Parathyroid adenoma (tissue), 2 donors: ENCODE results near the gene ATF7IP.

ENCODE experiments used
- H2AFZ ChIP-seq: fragments of 300-600 bp; sonication (generic); one replicate; pipeline ENCODE4 v1.7.0; 2017; ENCODE audit warnings: antibody characterized with exemption, mild to moderate bottlenecking
- H3K27ac ChIP-seq: fragments of 300-600 bp; sonication (generic); one replicate; pipeline ENCODE4 v1.7.0; 2017
- H3K27me3 ChIP-seq: fragments of 300-600 bp; sonication (generic); one replicate; pipeline ENCODE4 v1.7.0; 2017; ENCODE audit warnings: low read length; ENCODE audit not compliant: control insufficient read depth, insufficient read depth
- H3K36me3 ChIP-seq: fragments of 300-600 bp; sonication (generic); one replicate; pipeline ENCODE4 v1.7.0; 2017; ENCODE audit warnings: low read length; ENCODE audit not compliant: control insufficient read depth, insufficient read depth
- H3K4me1 ChIP-seq: fragments of 300-600 bp; sonication (generic); one replicate; pipeline ENCODE4 v1.7.0; 2017; ENCODE audit warnings: control low read depth
- H3K4me2 ChIP-seq: fragments of 300-600 bp; sonication (generic); one replicate; pipeline ENCODE4 v1.7.0; 2017; ENCODE audit warnings: low read length
- H3K4me3 ChIP-seq: fragments of 300-600 bp; sonication (generic); one replicate; pipeline ENCODE4 v1.7.0; 2017; ENCODE audit warnings: low read depth, low read length
- H3K79me2 ChIP-seq: fragments of 300-600 bp; sonication (generic); one replicate; pipeline ENCODE4 v1.7.0; 2017; ENCODE audit warnings: control low read depth
- H3K9ac ChIP-seq: fragments of 300-600 bp; sonication (generic); one replicate; pipeline ENCODE4 v1.7.0; 2017; ENCODE audit warnings: mild to moderate bottlenecking
- H3K9me3 ChIP-seq: fragments of 300-600 bp; sonication (generic); one replicate; pipeline ENCODE4 v1.7.0; 2017; ENCODE audit warnings: low read length; ENCODE audit not compliant: control insufficient read depth
- TF ChIP-seq, protein P1 (sequence below): fragments of 300-600 bp; sonication (generic); IDR thresholded peaks from one replicate; pipeline ENCODE4 v1.7.0; 2017; ENCODE audit warnings: antibody characterized with exemption, mild to moderate bottlenecking
- donor health status: primary hyperparathyroidism.

ATF7IP gene

GRCh38 chr12:14410841-14411569, 45.5 kb downstream of the ATF7IP start:
- TF ChIP-seq, protein P1, sequence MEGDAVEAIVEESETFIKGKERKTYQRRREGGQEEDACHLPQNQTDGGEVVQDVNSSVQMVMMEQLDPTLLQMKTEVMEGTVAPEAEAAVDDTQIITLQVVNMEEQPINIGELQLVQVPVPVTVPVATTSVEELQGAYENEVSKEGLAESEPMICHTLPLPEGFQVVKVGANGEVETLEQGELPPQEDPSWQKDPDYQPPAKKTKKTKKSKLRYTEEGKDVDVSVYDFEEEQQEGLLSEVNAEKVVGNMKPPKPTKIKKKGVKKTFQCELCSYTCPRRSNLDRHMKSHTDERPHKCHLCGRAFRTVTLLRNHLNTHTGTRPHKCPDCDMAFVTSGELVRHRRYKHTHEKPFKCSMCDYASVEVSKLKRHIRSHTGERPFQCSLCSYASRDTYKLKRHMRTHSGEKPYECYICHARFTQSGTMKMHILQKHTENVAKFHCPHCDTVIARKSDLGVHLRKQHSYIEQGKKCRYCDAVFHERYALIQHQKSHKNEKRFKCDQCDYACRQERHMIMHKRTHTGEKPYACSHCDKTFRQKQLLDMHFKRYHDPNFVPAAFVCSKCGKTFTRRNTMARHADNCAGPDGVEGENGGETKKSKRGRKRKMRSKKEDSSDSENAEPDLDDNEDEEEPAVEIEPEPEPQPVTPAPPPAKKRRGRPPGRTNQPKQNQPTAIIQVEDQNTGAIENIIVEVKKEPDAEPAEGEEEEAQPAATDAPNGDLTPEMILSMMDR, result no peak
- Histone ChIP-seq H3K4me3 (no peak overlapping the region), H3K79me2 (peaks cover 44% of the 10 kb centered on the region), H3K27me3 (no peaks in the 10 kb centered on the region), H2AFZ (no peak overlapping the region), H3K27ac (no peak overlapping the region), H3K9ac (no peak overlapping the region), H3K36me3 (no peaks in the 10 kb centered on the region), H3K9me3 (no peaks in the 10 kb centered on the region), H3K4me1 (peaks cover 3% of the 10 kb centered on the region), H3K4me2 (no peak overlapping the region)

- TF ChIP-seq, protein P1, result no peak
- no peak overlapping the region for H3K4me2 ChIP-seq
- H3K9ac ChIP-seq, result no peak overlapping the region
- H3K79me2 ChIP-seq, result peaks cover 42% of the 10 kb centered on the region
- no peak overlapping the region for H2AFZ ChIP-seq
- peaks cover 5% of the 10 kb centered on the region for H3K4me1 ChIP-seq
- H3K9me3 ChIP-seq, result no peaks in the 10 kb centered on the region
- peak overlapping the region; percentile 33 for H3K27ac ChIP-seq
- H3K4me3 ChIP-seq, result no peak overlapping the region
- H3K27me3 ChIP-seq, result no peaks in the 10 kb centered on the region
- H3K36me3 ChIP-seq, result peaks cover under 1% of the 10 kb centered on the region
These were observed 51.2 kb downstream of the ATF7IP start for GRCh38 chr12:14416658-14417057.

DNA sequence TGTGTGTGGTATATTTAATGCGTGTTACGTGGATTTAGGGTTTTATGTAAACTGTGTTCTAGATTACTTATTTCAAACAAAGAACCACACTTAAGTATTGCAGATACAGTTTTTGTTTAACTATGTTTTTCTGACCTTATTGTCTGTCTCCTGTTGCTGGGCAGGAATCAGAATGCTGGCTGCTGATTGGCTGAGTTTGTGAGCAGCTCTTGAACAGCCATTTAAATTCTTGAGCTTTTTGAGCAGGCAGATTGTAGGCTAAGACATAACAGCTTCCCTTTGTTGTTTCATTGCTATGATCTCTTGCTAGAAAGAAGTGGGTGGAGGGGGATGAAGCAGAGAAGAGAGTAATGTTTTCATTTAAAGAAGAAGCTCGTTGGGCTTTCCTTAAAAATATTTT, 52.2 kb downstream of the ATF7IP start:
- no peak overlapping the region for H3K9ac ChIP-seq
- H2AFZ ChIP-seq, result no peak overlapping the region
- peaks cover 5% of the 10 kb centered on the region for H3K4me1 ChIP-seq
- TF ChIP-seq, protein P1, result no peak
- H3K36me3 ChIP-seq, result peaks cover 2% of the 10 kb centered on the region
- H3K4me3 ChIP-seq, result no peak overlapping the region
- peaks cover 43% of the 10 kb centered on the region for H3K79me2 ChIP-seq
- peak overlapping the region; percentile 43 for H3K27ac ChIP-seq
- H3K9me3 ChIP-seq, result no peaks in the 10 kb centered on the region
- no peak overlapping the region for H3K4me2 ChIP-seq
- H3K27me3 ChIP-seq, result no peaks in the 10 kb centered on the region

DNA sequence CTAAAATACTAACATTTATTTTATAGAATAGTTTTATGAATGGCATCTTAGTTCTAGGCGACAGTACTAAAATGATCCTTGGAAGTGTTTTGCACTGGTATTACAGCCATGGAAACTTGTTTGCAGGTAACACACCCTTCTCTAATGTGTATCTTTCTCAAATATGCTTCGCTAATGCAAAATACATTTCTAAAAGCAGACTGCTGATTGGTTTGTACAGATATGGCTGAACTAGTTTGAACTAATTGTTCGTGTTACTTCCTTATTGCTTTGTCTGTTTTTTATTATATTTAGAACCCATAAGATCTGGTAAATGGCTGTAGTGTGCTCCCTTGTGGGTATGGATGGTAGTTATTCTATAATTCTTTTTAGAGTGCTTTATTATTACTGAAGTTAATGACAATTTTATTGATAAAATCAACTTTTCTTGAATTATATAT, 53.0 kb downstream of the ATF7IP start:
- peaks cover 5% of the 10 kb centered on the region for H3K4me1 ChIP-seq
- no peak overlapping the region for H3K4me3 ChIP-seq
- H3K9me3 ChIP-seq, result no peaks in the 10 kb centered on the region
- H3K27me3 ChIP-seq, result no peaks in the 10 kb centered on the region
- H3K27ac ChIP-seq, result peak overlapping the region; percentile 43
- TF ChIP-seq, protein P1, result peak; percentile 30
- no peak overlapping the region for H3K9ac ChIP-seq
- H3K4me2 ChIP-seq, result no peak overlapping the region
- H2AFZ ChIP-seq, result no peak overlapping the region
- peaks cover 2% of the 10 kb centered on the region for H3K36me3 ChIP-seq
- H3K79me2 ChIP-seq, result peaks cover 43% of the 10 kb centered on the region
